GM12875 (cell line): ENCODE results near the gene UPK3A.

Source experiments
- H3K4me3 ChIP-seq: one replicate; pipeline ENCODE4 v1.5.1; 2011; ENCODE audit warnings: low read depth, low read length, control low read depth
- CTCF ChIP-seq: IDR thresholded peaks from 2 replicates; pipeline ENCODE4 v1.5.1; 2011; ENCODE audit warnings: low read depth, mild to moderate bottlenecking, control low read depth, inconsistent platforms, low read length, moderate library complexity, borderline replicate concordance; ENCODE audit not compliant: insufficient read depth

The UPK3A gene

DNA sequence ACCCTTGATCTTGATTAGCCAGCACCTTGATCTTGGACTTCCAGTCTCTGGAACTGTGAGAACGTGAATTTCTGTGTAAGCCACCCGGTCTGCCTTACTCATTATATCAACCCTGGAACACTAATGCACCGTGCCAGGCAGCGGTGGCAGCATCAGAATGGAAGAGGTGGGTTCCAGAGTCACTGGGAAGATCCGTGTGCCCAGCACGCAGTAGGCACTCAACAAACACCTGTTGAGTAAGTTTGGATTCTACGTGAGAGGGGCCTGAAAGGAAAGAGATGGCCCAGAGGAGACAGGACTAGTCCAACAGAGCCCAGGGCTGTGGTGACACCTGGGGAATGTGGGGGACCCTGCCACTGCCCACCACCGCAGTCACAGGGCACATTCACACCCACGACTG lies 6.6 kb upstream of the UPK3A start:
- TF ChIP-seq CTCF: no peak
- no peak overlapping the region for H3K4me3 ChIP-seq

DNA sequence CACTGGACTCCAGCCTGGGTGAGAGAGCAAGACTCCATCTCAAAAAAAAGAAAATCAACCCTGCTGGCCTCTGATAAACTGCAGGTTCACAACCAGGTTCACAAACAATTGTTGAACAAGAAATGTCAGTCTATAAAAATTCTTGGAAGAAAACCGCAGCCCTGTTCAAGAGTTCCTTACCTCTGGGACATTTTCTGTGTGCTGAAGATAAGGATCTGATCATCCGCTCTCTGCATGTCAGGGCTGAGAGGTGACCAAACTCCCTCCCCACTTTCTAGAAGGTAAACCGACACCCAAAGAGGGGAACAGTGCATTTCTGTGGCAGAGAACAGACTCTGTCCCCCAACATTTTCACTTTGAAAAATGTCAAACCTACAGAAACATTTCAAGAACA lies 4.2 kb upstream of the UPK3A start:
- no peak overlapping the region for H3K4me3 ChIP-seq
- TF ChIP-seq CTCF: no peak

- no peak for TF ChIP-seq CTCF
- no peak overlapping the region for H3K4me3 ChIP-seq
These were observed 3.7 kb upstream of the UPK3A start for GRCh38 chr22:45281010-45281409.

- no peak overlapping the region for H3K4me3 ChIP-seq
- TF ChIP-seq CTCF: no peak
These were observed 712 bp downstream of the UPK3A start for GRCh38 chr22:45285263-45286058.

DNA sequence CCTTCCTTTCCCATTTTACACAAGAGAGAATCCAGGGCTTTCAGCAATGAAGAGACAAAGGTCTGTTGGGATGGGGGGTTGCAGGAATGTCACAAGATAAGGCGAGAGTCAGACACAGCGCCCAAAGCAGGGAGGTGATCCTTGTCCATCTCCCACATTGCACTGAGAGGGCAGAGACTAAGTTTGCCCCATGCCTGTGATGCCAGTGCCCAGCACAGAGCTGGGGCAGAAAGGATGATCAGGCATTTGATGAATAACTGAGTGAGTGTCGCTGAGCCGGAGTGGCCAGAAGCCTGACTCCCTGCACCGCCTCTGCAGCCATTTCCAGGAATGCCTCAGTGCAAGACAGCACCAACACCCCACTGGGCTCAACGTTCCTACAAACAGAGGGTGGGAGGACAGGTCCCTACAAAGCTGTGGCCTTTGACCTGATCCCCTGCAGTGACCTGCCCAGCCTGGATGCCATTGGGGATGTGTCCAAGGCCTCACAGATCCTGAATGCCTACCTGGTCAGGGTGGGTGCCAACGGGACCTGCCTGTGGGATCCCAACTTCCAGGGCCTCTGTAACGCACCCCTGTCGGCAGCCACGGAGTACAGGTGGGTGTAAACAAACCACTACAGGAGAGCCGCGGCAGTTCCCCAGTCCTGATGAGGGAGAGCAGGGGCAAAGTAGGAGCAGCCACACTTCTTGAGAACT lies 2.3 kb downstream of the UPK3A start:
- H3K4me3 ChIP-seq: no peak overlapping the region
- TF ChIP-seq CTCF: no peak

DNA sequence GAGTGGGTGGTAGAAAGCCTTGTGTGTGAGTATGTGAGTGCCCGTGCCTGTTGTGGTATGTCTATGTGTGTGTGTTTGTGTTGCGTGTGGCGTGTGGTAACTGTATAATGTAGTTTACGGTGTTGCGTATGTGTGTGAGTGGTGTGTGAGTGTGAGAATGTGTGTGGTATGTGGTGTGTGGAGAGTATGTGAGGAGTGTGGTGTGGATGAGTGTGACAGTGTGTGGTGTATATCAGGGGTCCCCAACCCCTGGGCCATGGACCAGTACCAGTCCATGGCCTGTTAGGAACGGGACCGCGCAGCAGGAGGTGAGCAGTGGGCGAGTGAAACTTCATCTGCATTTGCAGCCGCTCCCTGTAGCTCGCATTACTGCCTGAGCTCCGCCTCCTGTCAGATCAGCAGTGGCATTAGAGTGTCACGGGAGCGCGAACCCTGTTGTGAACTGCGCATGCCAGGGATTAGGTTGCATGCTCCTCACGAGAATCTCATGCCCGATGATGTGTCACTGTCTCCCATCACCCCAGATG lies 5.7 kb downstream of the UPK3A start:
- no peak for TF ChIP-seq CTCF
- H3K4me3 ChIP-seq: no peak overlapping the region
